ENCODE results near the gene VDAC2.

DNA sequence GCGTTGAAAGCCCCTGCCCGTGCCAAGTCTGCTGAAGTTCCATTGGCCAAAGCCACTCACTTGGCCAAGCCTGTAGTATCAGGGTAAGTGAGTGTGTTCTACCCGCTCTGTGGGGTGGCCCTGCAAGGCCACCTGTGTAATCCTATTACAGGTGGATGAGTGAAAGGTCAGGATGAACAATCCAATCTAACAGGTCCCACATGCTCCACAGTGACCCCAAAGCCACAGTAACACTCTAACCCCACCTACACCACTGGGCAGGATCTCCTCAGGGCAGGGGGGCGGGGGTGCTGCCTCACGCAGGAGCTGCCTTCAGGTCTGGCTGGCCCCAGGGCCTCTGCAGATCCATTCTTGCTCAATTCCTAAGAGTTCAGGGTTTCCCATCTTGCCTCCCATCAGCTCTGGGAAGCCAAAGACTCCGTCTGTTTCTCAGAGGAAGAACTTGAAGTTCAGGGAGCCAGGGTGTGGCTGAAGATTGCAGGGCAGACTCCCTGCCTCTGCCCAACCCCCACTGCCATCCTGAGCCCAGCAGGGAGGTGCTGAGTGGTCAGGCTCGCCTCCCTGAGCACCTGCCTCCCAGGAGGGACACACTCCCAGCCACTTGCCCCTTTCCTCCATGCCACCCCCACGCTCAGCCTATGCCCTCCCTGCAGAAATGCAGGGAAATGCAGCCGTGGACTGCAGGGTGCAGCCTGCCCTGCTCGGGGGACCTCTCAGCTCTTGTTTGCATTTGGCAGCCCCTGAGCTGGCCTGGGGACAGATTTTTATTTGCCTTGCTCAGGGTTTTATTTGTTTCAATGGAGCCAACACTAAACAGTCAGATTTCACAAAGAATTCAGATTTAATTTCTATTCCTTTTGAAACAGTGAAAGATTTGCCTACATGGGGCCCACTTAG is 35.0 kb downstream of the VDAC2 start:
- no peak for TF ChIP-seq POLR2A (IDR thresholded peaks at IDR 0.05)
- TF ChIP-seq, protein P1, sequence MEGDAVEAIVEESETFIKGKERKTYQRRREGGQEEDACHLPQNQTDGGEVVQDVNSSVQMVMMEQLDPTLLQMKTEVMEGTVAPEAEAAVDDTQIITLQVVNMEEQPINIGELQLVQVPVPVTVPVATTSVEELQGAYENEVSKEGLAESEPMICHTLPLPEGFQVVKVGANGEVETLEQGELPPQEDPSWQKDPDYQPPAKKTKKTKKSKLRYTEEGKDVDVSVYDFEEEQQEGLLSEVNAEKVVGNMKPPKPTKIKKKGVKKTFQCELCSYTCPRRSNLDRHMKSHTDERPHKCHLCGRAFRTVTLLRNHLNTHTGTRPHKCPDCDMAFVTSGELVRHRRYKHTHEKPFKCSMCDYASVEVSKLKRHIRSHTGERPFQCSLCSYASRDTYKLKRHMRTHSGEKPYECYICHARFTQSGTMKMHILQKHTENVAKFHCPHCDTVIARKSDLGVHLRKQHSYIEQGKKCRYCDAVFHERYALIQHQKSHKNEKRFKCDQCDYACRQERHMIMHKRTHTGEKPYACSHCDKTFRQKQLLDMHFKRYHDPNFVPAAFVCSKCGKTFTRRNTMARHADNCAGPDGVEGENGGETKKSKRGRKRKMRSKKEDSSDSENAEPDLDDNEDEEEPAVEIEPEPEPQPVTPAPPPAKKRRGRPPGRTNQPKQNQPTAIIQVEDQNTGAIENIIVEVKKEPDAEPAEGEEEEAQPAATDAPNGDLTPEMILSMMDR (IDR thresholded peaks at IDR 0.05), result no peak
